Effector CD4-positive, alpha-beta T cell (primary cell): ENCODE results near the gene GEMIN7.

Experiments
- DNase-seq: peaks from one replicate; pipeline ENCODE4 v3.0.0-alpha.2; 2020

GEMIN7 gene

DNA sequence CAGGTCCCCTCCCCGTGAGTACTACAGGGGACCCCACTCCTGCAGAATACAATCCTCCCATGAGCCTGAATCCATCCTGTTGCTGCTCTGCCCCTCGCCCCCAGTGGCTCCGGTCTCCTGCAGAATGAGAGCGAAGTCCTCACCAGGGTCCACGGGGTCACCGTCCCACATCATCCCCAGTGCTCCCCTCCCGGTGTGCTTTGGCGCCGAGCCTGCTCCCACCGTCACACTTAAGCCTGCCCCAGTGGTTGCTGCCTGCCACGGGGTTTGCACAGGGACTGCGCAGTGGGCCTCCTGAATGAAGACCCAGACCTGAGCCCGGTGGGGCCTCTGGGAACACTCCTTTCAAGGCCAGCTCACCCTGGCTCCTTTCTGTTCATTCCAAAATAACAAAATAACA is 51.2 kb downstream of the GEMIN7 start:
- no peak for DNase-seq

DNA sequence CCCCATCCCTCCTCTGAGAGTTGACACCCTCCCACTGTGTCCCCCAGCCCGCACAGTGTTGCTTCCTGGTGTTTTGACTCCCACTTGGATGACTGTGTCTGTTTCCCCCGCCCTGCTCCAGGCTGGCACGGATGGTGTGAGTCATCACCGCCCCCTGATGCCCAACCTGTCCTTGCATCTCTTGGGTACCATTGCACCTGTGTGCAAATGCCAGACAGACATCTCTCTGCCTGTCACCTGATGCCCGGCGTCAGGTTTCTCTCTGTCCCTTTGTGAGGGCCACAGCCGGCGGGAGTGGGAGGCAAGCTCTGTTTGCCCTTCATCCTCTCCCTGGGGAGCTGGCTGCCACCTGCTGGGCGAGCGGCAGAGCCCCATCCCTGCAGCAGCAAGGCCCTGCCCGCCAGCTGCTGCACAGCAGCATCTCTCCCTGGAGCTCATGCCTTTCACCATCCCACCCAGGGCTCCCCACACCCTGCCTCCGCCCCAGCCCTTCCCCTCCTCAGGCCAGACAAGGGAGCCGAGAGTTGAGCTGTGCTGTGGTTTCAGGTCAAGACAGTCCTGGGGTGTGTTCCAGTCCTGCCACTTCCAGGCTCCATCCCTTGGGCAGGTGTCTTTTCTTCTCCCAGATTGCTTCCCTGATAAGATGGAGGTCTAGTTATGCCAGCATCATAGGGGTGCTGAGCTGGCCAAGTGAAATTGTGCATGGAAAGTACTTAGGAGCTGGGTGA is 52.0 kb downstream of the GEMIN7 start:
- no peak for DNase-seq

DNA sequence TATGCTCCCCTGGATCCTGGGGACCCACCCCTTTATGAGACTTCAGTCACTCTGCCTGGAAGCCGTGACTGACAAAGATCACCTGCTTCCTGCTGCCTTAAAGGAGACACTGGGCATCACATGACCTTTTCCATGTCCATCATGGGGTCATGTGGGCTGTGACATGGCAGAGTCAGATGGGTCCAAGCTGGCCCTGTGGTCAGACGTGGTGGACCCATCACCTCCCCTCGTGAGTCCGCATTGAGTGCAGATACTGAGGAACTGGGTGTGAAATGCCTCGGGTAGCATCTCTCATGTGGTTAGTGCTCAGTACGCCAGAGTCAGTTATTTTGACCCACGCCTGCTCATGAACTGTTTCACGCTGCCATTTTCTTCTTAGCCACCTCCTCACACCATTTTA is 54.6 kb downstream of the GEMIN7 start:
- no peak for DNase-seq

DNA sequence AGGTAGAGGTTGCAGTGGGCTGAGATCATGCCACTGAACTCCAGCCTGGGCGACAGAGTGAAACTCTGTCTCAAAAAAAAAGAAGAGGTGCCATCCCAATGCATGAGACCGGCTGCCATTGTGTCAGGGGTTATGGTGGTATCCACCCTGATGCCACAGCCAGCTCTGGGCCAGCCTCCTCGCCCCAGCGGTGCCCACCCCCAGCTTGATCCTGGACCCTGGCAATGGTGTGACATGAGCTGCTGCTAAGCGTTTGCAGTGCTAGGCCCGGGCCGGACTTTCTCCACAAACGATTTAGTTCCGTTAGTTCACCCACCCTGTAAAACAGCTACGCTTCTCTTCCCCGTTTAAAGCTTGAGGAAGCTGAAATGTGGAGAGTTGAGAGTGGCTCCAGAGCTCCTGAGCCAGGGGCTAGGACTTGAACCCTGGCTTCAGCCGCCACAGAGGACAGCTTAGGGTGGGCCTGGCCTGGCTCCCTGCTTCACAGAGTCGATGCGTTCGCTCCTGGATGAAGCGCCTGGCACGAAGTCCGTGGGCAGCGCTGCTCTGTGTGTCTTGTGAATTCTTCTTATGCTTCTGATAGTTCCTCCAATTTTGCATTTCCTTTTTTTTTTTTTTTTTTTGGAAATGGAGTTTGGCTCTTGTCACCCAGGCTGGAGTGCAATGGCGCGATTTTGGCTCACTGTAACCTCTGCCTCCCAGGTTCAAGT is 56.3 kb downstream of the GEMIN7 start:
- DNase-seq, result no peak

DNA sequence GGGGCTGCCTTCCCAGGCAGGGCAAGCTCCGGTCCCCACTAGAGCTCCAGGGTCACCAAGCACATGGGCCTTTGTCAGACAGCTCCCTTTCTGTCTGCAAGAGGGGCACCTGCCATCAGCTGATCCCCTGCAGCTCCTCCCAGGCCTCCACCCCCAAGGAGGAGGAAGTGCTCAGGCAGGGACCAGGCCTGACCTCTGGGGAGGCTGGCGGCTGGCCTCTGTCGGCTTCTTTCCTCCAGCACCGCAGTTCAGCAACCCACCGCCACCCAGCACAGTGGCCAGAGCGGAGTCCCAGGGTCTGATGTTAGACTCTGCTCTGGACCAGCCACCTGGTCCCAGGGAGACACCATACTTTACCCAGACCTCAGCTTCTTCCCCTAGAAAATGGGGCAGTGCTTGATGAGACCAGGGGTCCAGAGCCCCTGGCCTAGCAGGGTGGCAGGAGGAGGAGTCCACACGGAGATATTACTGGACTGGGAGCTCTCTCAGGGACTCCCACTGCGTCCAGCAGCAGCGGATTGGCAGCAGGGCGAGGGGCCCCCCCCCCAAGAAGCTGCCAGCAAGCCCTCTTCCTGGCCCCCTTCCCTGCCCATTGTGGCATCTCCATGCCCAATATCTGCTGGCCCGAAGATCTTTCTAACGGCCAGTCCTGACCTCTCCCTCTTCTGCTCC is 57.6 kb downstream of the GEMIN7 start:
- DNase-seq, result no peak

DNA sequence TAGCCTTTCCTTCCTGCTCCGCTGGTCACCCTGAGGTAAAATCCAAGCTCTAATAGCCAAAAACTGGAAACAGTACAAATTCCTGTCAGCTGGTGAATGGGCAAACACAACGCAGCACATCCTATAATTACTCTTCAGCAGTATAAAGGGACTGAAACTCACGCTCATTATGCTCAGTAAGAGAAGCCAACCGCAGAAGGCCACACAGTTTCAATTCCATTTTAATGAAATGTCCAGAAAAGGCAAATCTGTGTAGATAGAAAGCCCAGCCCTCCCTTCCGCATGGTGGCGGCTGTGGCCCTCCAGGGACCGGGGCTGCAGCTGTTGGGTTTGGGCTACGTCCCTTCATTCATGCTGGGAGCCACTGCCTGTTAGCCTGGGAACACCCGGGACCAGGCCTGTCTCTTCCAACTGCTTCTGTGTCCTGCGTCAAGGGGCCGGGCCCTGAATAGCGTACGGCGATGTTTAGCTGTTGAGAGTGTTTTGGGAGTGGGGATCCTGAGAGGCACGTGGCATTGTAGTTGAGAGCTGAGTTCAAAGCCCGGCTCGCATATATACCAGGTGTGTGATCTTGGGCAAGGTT is 58.2 kb downstream of the GEMIN7 start:
- no peak for DNase-seq

DNA sequence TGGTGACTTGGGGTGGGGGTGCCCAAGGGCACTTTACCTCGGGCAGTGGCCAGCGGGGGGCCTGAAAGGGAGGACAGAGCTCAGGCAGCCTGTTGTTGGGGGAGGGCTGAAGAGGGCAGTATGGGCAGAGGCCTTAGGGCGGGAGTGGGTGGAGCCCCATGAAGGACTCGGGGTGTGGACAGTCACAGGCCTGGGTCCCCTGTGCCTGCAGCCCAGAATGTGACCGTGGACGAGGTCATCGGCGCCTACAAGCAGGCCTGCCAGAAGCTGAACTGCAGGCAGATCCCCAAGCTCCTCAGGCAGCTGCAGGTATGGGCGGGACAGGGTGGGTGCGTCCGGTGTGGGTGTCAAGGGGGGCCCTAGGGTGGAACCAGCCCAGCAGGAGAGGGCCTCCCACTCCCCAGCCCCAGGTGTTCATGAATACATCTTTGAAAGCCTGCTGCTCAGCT is 59.3 kb downstream of the GEMIN7 start:
- no peak for DNase-seq

DNA sequence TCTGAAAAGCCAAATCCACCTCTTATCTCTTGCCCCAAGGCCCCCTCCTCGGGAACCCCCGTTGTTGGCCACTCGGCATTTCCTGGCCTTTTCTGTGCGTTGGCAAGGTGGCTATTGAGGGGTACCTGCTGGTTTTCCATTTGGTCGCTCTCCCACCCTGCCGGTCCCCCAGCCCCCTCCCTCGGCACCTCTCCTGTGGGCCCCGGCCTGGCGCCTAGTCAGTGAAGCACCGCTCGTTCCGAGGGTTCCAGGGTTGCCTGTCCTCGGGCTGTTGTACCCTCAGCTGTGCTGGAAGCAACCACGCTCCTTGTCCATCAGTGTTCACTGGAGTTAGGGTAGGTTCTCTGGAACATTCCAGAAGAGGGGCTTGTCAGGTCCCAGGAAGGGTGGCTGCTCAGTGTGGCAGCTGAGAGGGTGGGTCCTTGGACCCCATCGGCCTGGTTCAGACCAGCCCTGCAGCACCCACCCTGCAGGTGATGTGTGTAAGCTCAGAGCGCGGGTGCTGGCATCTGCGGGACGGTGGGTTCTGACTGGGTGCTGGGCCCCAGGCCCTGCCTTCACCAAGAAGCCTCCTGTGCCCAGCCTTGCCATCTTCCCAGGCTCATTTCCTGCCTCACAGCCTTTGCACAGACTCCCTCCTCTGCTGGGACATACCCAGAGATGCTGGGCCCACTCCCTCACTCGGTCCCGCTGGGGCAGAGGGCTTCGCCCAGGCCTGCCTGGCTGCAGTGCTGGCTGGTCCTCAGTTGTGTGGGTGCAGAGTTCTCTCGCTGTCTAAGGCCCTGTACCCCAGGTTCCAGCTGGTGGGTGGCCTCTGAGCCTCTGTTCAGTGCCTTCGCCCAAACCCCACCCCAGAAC is 60.5 kb downstream of the GEMIN7 start:
- DNase-seq, result no peak

DNA sequence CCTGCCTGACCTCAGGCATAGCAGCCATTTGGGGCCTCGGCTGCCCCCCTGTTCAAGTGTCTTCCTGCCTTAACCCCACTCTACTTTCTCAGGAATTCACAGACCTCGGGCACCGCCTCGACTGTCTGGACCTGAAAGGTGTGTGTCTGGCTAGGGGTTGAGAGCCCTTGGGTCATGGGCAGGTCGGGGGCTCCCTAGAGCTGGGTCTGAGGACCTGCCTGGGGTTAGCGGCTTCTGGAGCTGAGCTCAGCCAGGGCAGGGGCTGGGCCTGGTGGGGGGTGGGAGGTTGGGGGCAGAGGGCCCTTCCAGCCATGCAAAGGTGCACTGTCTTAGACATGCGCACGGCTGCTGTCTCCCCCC is 61.1 kb downstream of the GEMIN7 start:
- no peak for DNase-seq

DNA sequence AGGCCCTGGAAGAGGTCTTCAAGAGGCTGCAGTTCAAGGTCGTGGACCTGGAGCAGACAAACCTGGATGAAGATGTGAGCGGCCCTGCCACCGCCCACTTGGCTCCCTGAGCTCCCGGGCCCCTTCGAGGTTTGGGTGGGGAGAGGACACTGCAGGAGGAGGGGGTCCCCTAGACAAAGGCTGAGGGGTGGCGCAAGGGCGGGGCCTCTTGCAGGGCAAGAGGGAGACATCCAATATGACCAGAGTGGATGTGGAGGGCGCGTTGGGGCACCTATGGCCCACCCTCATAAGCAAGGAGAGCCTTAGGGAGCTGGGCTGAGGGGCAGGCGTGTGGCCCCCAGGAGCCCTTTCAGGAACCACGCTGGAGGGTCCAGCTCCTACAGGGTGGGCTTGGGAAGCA is 61.5 kb downstream of the GEMIN7 start:
- DNase-seq, result no peak
